HT1080 (cell line): ENCODE measurements around the gene F2R. TPM values are rescaled to one million over a fixed set of nuclear protein-coding genes. Genes with fewer than 3 reads are reported as not detected.
"Not testable (repeated sequence)": the region's sequence is repeated elsewhere in the genome, so short reads cannot be mapped to it uniquely, and the experiment has no call there.

Experiments used
- DNase-seq: peaks from one replicate; pipeline ENCODE4 v3.0.0-alpha.2; 2015; ENCODE audit warnings: low read depth
- total RNA-seq: library from RNA; depleted of rRNA; stranded (reverse); fragments of >200 nt; shearing (Covaris generic); gene quantifications from 2 replicates; pipeline ENCODE4 v1.2.3, GENCODE V29; 2014

The F2R gene
- total RNA-seq, 1 experiment from 2014 or later: 18.6 TPM

DNA sequence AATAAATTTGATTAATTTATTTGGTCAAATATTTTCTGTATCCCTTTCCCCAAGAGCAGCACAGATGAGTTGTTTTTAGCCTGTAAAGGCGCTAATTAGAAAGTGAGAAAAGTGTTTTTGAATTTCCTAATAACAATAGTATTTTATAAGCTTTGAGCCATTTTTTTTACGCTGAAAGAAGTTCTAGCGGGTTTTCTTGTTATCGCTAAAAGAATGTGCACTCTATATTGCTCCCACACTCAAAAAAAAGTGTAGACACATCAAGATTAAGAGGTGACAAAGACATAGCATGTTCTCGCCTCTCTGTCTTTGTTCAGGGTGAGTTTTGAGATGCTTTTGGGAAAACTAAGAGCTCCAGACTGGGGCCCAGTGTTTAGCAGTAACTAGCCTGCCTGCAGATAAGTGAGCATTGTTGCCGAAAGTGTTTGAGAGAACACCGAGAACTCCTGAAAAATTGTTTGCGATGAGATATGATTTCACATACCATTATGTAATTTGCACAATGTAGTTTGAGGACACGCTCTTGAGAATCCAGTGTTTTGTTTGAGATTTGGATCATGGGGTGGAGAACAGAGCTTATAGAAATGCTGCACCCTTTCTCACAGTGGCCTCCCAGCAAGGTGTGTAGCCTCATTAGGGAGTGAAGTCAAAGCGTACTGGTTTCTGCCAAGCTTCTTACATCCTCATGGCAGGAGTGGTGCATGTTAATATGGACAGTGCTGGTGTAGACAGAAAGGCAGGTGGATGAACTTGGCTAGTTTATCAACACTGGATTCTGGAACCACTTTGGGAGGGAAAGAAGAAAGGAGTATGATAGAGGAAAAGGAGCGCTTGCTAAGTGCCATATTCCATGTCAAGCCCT, 1.5 kb downstream of the F2R start:
- no peak for DNase-seq

DNA sequence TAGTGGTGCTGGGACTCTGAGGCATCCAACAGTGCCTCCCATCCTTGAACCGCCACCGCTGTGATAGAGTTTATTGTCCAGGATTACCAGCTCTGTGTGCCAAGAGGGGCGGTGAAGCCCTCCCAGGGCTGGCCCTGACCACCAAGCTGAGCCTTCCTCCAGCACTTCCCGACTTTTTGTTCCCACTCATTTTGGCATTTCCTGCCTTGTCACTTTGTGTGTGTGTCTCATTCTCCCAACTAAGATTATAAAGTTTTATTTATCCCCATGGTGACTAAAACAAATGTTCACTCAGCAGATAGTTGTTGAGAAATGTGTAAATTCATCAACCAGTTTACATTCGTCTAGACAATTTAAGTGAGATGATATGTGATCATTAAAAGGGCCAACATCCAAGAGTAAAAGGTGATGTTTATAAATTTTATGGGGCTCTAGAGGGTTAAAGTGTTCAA, 2.5 kb downstream of the F2R start:
- peak; percentile 27 for DNase-seq

DNA sequence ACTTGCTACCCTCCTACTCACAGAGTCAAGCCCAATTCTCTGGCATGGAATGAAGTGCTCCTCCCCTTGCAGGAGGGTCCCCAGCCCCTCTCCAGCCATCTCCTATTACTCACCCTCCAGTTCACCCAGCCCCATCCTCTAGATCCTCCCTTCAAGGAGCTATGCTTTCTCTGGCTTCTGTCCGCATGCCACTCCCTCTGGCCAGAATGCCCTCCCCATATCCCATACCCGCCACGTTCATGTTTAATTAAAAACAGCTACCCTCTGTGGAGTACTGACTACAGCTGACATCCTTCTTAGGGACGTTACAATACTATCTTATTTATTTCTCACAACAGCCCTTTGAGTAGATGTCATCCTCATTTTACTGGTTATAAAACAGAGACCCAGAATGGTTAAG, 3.0 kb downstream of the F2R start:
- DNase-seq: no peak

DNA sequence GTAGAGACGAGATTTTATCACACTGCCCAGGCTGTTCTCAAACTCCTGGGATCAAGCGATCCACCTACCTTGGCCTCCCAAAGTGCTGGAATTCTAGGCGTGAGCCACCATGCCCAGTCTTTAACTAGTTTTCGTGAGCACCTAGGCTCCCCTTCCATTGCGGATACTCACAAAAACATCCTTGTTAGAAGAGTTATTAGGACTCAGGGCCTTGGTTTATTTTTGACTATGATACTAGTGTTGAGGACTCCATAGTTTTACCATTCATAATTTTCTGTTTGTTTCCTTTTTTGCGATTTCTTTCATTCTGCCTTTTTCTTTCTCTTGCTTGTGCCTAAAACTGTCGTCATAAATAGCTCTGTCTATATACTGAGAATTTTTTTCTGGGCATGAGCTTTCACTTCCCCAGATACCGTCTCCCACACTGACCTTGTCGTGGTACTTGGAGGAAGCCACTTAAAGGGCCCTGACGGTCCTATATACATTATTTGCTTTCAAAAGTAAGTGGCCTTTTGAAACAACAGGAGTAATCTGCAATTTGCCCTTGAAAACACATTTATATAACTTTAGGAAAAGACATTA, 5.2 kb downstream of the F2R start:
- no peak for DNase-seq

DNA sequence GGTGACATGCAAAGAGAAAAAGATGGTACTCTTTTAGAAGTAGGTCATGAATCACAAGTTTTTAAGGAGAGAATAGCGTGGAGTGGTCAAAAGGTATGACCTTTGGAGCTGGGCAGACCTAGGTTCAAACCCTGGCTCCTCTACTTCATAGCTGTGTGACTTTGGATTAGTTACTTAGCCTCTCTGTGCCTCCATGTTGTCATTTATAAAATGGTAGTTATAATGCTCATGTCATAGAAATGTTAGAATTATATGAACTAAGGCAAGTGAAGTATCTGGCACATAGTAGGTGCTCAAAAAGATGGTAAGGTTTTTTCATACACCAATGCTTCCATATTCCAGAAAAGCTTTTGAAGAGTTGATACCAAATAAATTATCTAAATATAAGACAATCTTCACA, 7.3 kb downstream of the F2R start:
- no peak for DNase-seq

DNA sequence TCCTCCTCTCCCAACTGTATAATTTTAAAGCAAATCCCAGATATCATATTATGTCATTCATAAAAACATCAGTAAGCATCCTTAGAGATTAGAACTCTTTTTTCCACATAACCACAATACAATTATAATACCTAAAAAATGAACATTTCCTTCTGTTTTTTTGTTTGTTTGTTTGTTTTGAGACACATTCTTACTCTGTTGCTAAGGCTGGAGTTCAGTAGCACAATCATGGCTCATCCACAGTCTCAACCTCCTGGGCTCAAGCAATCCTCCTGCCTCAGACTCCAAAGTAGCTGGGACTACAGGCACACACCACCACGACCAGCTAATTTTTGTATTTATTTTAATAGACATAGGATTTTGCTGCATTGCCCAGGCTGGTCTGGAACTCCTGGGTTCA, 8.0 kb downstream of the F2R start:
- no peak for DNase-seq

DNA sequence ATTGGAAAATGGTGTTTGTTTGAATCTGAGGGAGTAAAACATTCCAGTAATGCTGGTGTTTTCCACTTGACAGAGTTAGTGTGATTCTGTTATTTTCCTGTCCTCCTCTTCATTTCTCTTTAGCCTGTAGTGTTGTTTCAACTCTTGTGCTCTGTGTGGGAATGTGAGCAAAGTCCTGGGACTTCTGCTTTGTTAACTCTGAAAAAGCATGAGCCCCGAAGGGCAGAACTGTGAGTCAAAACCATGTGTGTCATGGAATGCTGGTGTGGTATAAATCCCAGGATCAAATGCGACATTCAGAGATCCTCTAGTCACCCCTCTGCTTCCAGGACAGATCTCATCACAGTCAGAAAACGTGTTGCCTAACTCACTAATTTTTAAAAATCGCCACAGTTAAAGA, 8.9 kb downstream of the F2R start:
- DNase-seq: no peak

DNA sequence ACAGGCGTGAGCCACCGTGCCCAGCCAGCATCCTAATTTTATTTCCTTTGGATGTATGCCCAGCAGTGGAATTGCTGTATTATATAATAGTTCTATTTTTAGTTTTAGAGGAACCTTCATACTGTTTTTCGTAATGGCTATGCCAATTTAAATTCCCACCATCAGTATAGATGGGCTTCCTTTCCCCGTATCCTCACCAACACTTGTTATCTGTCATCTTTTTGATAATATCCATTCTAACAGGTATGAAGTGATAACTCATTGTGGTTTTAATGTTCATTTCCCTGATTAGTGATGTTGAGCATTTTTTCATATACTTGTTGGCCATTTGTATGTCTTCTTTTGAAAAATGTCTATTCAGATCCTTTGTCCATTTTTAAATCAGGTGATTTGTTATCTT, 13.0 kb downstream of the F2R start:
- DNase-seq: no peak

DNA sequence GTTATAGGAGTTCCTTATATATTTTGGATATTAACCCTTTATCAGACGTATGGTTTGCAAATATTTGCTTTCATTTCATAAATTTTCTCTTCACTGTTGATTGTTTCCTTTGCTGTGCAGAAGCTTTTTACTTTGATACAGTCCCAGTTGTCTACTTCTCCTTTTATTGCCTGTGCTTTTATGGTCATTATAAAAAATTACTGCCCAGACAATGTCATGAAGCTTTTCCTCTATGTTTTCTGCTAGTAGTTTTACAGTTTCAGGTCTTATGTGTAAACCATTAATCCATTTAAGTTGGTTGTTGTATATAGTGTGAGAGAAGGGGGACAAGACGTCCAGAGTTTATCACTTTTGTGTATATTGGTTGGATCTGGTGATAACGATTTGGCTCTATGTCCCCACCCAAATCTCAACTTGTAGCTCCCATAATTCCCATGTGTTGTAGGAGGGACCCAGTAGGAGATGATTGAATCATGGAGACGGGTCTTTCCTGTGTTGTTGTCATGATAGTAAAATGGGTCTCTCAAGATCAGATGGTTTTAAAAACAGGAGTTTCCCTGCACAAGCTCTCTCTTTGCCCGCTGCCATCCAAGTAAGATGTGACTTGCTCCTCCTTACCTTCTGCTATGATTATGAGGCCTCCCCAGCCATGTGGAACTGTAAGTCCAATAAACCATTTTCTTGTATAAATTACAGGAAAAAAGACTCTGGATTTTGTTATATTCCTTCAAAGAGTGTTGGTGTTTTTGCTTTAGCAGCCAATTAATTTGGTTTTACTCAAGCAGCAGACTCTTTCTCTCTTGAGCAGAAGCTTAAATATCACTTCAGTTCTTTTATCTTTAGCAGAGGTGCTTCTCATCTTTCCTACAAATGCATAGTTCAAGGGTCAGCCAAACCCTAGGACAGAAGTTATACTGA, 13.7 kb downstream of the F2R start:
- no peak for DNase-seq

DNA sequence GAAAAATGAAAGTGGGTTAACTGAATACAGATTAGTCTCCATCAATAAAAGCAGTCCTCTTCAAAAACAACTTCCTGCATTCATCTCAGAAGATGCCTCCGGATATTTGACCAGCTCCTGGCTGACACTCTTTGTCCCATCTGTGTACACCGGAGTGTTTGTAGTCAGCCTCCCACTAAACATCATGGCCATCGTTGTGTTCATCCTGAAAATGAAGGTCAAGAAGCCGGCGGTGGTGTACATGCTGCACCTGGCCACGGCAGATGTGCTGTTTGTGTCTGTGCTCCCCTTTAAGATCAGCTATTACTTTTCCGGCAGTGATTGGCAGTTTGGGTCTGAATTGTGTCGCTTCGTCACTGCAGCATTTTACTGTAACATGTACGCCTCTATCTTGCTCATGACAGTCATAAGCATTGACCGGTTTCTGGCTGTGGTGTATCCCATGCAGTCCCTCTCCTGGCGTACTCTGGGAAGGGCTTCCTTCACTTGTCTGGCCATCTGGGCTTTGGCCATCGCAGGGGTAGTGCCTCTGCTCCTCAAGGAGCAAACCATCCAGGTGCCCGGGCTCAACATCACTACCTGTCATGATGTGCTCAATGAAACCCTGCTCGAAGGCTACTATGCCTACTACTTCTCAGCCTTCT, 16.6 kb downstream of the F2R start:
- no peak for DNase-seq

DNA sequence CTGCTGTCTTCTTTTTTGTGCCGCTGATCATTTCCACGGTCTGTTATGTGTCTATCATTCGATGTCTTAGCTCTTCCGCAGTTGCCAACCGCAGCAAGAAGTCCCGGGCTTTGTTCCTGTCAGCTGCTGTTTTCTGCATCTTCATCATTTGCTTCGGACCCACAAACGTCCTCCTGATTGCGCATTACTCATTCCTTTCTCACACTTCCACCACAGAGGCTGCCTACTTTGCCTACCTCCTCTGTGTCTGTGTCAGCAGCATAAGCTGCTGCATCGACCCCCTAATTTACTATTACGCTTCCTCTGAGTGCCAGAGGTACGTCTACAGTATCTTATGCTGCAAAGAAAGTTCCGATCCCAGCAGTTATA, 17.1 kb downstream of the F2R start:
- no peak for DNase-seq

DNA sequence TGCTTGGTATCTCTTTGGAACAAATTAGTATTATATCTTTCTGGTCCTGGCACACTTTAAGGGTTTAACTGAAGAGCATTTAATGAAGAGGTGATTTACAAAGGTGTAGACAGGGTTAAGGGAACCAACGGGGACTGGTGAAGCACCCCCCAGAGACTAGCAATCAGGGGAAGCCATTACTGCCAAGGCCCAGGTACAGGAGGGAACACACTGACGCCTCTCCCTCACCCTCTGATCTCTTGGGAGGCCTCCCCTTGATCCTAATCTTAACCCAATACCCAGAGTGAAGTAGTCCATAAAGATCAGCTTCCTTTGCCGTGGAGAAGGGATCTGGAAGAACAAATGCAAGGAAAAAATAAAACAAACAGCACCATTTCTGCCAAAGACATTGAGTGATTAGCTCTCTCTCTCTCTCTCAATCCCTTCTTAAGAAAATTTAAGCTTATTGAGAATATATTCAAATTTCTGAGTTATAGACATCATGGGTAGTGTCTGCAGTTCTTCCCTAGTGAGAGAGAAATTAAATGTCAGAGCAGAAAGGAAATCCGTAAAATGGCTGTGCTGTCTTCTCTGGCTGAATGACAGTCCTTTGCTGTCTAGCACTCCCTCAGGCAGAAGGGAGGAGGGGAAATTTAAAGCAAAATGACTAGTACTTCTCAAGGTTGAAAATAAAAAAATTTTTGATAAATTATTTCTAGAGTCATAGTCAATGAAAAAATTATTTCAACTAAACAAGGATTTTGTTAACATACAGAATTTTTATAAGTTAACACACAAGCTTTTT, 20.0 kb downstream of the F2R start:
- DNase-seq: no peak

DNA sequence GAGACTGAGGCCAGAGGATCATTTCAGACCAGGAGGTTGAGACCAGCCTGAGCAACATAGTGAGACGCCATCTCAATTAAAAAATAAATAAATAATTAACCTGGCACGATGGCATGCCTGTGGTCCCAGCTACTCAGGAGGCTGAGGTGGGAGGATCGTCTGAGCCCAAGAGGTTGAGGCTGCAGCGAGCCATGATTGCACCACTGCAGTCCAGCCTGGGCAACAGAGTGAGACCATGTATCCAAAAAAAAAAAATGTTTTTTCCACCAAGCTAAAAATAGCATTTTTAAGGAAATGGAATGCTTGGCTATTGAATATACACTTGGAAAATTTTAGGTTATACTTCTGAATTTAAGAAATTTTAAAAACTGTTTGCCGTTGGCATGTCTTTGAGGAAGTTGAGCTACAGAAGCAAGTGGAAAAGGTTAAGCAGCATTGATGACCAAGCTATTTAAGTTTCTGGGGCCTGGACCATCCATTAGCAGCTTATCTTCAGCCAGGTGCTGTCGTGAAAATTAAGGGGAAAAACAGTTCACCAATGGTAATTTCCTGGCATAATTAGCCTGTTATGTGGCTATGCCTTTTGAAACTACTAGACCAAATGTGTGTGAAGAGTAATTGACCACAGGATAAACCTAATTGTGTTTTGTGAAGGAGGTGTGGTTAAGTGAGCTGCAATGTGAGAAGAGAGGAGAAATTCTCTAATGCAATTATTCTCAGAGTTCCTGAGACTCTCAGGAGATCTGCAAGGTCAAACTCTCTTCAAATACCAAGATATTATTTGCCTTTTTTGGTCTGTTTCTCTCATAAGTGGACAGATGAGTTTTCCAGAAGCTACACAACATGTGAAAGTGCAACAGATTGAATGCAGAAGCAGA, 21.0 kb downstream of the F2R start:
- DNase-seq: no peak

DNA sequence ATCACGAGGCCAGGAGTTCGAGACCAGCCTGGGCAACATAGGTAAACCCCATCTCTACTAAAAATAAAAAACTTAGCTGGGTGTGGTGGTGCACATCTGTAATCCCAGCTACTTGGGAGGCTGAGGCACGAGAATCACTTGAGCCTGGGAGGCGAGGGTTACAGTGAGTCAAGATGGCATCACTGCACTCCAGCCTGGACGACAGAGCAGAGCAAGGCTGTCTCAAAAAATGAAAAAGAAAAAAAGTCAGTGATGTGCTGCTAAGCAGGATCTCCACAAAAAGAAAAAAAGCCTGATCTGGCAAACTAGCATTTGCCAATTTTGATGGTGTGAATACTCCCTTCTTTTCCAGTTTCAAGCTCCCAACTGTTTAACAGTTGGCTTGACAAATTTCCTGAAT, 21.9 kb downstream of the F2R start:
- DNase-seq: peak; percentile 44

DNA sequence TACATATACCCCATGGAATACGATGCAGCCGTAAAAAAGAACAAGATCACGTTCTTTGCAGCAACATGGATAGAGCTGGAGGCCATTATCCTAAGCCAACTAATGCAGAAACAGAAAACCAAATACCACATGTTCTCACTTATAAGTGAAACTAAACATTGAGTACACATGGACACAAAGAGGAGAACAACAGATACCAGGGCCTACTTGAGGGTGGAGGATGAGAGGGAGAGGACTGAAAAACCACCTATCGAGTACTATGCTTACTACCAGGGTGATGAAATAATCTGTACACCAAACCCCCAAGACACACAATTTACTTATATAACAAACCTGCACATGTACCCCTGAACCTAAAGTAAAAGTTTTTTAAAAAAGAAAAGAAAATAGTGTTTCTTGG, 25.6 kb downstream of the F2R start:
- not testable (repeated sequence) for DNase-seq

DNA sequence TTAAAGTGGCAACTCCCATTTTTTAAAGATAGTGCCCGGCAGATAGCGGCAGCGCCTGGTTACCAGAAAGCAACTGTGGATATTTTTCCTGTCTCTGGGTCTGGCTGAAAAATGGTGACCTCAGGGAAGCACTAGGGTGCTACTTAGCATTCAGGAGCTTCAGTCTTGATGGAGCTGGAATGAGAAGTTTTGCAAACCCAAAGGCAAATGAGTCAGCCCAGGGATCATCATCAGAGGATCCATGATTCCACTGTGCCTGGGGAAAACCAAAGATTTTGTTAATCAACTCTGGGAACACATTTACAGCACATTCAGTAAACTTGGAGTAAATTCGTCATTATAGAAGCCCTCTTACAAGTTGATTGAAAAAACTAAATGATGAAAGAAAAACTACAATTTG, 26.7 kb downstream of the F2R start:
- DNase-seq: no peak

DNA sequence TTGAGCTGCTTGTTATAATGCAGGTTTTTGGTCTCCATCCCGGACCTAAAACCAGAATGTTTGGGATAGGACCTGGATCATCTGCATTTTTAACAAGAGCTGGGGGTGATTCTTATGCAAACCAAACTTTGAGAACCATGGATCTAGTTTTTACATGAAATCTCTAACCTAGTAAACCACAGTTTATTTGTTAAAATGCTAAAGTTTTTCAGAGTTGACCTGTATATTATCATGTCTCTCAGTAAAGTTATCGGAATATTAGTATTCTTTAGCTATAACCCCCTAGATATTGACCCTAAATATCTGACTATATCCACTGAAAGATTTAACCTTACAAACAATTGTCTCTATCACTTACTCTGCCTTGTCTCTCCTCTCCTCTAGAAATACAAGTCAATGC, 28.7 kb downstream of the F2R start:
- DNase-seq: no peak

DNA sequence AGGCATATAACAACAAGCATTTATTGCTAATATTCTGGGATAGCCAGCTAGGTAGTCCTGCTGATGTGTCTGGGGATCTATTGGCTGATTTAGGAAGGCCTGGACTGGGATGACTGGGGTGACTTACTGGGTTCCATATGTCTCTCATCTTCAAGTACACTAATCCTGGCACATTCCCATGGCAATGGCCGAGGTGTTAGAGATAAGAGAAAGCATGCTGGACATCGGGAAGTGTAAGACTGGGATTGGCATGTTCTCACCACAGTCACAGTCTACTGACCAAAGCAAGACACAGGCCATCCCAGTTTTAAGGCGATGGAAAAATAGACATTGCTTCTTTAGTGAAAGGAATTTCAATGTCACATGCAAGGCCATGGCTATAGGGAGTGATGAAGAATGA, 29.7 kb downstream of the F2R start:
- DNase-seq: no peak

DNA sequence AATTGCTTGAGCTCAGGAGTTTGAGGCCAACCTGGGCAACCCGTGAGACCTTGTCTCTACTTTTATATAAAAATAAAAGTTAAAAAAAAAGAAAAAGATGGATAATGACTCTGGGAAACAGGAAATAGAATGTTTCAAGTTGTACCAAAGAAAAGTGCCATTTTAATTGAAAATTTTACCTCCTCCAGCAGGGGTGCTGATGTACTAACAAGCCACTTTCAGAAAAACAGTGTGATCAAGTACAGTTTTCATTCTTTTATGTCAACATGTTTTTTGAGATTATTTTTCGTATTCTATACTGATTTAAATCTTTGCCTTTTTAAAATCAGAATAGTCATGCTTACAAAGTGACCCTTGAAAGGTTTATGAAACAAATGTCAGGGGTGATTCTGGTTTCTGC, 30.8 kb downstream of the F2R start:
- no peak for DNase-seq

DNA sequence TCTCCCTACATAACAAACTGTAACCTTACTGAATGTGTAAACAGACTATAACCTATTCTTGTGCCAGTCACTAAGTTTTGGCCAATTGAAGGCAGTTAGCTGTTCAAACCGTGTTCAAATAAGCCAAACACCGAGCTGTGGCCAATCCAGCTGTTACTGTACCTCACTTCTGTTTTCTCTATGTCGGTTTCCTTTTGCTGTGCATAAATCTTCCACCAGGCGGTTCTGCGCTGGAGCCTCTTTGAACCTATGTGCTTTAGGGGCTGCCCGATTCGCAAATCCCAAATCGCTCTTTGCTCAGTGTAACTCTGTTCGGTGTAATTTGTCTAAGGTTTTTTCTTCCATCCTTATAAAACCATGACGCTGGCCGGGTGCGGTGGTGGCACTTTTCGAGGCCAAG, 31.8 kb downstream of the F2R start:
- no peak for DNase-seq
